Gastrocnemius medialis (tissue), 4 donors: ENCODE measurements around the gene KRT83.

Experiments used
- CTCF ChIP-seq, 5 experiments: fragments of 450-650 bp in 3 of 5; fragments of 200-600 bp in 2 of 5; sonication (generic) in 2 of 5; IDR thresholded peaks in 4 of 5; conservative IDR thresholded peaks in 1 of 5; 1 replicate in 4 of 5; 2 replicates in 1 of 5; pipeline ENCODE4 v1.5.1; 2016 to 2019; ENCODE audit warnings: antibody characterized with exemption in 5 of 5, mild to moderate bottlenecking in 3 of 5, moderate library complexity in 3 of 5
- POLR2A ChIP-seq, 2 donors: fragments of 450-650 bp; IDR thresholded peaks; one replicate each; pipeline ENCODE4 v1.6.1; 2017; ENCODE audit warnings: antibody characterized with exemption in 2 of 2, mild to moderate bottlenecking in 2 of 2, moderate library complexity in 2 of 2

- no peak for TF ChIP-seq POLR2A (IDR thresholded peaks at IDR 0.05)
- no peak for TF ChIP-seq CTCF (IDR thresholded peaks at IDR 0.05 in 4 of 5, conservative IDR thresholded peaks at IDR 0.05 in 1 of 5)
Observed at GRCh38 chr12:52294803-52295202, 26.4 kb downstream of the KRT83 start.
